ENCODE measurements around the gene FGFR2.
"Not testable (repeated sequence)": the region's sequence is repeated elsewhere in the genome, so short reads cannot be mapped to it uniquely, and the experiment has no call there.

Gene FGFR2

GRCh38 chr10:121524157-121524817 is 74.0 kb downstream of the FGFR2 start:
- no peak for DNase-seq (ENCODE audit: low read depth)

DNA sequence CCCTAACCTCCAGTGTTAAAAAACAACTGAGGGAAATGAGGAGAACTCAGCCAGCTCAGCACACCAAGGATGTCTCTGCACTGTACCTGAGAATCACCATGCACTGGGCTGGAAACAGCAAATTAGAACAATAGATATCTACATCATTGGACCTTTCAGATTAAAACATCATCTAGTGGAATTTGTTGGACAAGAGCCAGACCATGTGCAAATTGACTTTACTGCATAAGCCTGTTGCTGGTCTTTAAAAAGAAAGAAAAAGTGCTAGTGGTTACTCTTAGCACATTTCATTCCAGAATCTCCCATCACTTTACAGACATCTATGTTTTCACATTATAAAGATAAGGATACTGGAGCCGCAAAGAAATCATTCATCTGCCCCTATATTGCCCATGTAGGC is 75.4 kb downstream of the FGFR2 start:
- DNase-seq (ENCODE audit: low read depth), result no peak

GRCh38 chr10:121521794-121522556 is 76.3 kb downstream of the FGFR2 start:
- DNase-seq (ENCODE audit: low read depth), result no peak

DNA sequence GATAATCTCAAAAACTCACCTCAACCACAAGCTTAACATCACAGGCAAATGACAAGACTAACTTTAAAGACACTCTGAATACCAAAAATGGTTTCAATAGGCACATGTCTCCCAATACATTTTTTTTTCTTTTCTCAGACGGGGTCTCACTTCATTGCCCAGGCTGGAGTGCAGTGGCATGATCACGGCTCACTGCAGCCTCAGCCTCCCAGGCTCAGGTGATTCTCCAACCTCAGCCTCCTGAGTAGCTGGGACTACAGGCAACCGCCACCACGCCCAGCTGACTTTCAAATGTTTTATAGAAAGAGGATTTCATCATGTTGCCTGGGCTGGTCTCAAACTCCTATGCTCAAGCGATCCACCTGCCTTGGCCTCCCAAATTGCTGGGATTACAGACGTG is 77.7 kb downstream of the FGFR2 start:
- not testable (repeated sequence) for DNase-seq (ENCODE audit: low read depth)

- no peak for DNase-seq (ENCODE audit: low read depth)
Observed at GRCh38 chr10:121519901-121520493, 78.2 kb downstream of the FGFR2 start.

GRCh38 chr10:121519411-121519810 is 78.8 kb downstream of the FGFR2 start:
- DNase-seq (ENCODE audit: low read depth), result no peak

DNA sequence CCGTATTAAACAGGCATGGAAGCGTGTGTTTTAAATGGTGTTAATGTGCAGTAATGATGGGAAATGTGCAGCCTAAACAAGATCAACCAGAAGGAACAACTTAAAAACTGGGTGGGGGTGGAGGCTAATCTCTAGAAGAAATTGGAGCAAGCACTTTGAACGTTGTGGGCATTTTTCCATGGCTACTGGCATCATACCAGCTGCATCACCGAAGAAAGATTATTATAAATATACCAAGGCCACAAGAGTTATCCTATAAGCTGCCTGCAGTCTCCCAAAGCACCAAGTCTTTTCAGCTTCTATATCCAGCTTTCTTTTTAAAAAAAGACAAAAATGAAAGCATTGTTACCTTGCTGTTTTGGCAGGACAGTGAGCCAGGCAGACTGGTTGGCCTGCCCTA is 79.9 kb downstream of the FGFR2 start:
- DNase-seq (ENCODE audit: low read depth), result no peak

- DNase-seq (ENCODE audit: low read depth), result no peak
Observed at GRCh38 chr10:121516093-121516865, 82.0 kb downstream of the FGFR2 start.

DNA sequence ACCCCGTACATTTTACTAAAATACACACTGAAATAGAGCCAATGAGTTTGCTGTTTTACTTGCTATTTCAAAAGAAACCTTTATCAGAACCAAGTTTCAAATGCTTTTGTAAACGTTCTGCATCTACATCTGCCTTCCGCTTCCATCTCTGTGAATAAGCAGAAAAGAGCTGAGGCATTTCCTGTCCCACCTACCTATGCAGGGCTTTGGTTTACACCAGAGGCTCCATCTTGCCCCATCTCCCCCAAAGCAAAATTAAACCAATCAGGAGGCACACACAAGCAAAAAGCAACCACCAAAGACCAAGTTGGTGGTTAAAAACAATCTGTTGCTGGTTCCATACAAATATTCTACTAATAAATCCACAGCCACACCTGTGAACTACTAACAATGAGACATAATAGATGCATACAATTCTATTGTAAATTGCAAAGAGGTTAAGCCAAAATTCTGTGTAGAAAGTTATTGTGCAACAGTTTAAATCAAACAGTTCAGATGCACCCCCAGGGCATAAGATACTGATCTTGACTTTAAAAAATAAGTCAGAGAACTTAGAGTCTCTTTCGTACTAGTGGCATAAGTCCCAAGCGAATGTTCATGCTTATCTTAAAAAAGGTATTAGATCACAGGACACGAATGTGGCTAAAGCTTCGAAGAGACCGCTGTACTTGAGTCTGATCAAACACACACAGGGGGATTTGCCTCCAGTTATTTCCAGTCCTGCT is 83.9 kb downstream of the FGFR2 start:
- DNase-seq (ENCODE audit: low read depth), result no peak

DNA sequence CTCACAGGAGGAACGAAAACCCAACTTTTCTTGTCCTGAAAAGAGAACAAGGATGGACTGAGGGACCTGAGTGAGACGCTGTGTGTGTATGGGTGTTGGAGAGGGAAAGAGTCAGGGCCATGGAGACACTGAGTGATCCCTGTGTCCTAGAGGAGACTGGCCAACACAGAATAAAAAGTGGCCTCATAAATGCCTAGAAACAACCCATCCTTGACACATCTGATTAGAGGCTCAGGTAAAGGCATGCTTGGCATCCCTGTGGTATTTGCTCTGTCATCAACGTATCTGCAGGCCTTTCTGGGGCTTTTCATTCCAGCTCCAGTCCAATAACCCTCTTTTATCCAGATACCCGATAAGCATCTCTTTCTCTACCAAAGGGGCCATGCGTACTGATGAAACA is 86.3 kb downstream of the FGFR2 start:
- DNase-seq (ENCODE audit: low read depth), result no peak

- DNase-seq (ENCODE audit: low read depth), result no peak
Observed at GRCh38 chr10:121511460-121511859, 86.8 kb downstream of the FGFR2 start.

DNA sequence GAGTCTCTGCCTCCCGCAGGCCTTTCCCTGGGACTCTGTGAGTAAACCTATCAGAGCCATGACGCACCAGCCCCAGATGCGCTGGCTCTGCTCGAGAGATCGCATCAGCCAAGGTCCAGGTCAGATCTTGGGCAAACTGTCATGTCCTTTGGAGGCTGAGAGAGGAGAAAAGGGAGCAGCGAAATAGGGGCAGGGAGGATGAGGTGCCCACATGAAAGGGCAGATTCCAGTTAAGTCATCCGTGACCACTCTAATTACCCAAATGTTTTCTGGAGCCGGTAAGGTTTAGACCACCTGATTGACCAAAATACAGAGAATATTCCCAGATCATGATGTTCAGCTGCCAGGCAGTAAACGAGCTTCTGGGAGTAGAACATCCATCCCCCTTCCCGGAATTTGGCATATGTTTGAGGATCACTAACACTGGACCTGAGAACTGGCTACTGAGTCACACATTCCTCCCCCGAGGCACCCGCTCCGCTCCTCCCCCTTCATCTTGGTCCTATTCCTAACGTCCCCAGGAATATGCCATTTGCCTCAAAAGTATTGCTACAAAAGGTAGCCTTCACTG is 88.0 kb downstream of the FGFR2 start:
- no peak for DNase-seq (ENCODE audit: low read depth)

DNA sequence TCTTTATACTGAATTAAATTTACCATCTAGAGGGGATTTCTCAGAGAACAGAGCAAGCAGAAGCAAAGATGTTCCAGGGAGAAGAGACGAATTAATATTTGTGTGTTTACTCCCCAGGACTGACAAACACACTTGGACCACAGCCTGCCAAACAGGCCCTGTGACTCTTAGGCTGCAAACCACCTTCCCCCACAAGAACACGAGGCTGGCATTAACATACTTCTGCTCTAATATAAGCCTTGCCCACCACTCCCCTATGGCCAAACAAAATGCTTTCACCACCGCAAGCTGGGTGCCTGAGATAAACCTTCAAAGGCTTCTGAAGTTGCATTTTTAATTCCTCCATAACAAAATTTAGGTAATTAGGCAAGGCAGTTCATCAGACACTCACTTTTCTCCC is 88.4 kb downstream of the FGFR2 start:
- no peak for DNase-seq (ENCODE audit: low read depth)

DNA sequence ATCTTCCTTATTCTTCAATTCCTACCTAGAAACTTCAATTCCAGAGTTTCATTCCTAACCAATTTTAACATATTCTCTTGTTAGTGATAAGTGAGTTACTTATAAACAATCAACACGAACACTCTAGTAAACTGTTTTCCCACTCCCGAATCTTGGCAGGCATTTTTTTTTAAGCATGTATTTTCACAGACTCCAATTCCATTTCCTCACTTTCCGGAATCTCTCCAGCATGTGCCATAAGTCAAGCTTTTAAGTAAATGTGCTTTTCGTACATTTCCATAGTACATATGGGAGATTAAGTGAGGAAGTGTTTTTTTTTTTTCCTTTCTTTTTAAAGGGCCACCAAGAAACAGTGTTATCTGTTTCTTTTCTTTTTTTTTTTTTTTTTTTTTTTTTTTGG is 89.1 kb downstream of the FGFR2 start:
- DNase-seq (ENCODE audit: low read depth), result no peak

DNA sequence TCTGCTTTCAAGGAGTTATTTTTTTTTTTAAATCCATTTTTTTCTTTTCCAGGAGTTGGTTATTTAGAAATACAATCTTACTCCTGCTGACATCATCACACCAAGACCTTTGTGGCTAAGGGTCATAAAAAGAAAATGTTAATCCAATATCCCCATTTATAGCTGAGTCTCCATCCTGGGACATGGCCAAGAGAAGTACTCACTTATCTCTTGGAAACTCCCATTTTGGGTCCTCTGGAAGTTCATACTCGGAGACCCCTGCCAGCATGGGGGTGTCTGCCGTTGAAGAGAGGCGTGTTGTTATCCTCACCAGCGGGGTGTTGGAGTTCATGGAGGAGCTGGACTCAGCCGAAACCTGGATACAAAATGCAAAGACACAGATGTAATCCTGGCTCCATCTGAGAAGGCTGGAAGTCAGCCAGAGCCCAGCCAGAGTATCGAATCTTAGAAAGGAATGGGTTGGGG is 94.6 kb downstream of the FGFR2 start:
- DNase-seq (ENCODE audit: low read depth), result no peak

- DNase-seq (ENCODE audit: low read depth), result no peak
Observed at GRCh38 chr10:121501796-121502195, 96.4 kb downstream of the FGFR2 start.

DNA sequence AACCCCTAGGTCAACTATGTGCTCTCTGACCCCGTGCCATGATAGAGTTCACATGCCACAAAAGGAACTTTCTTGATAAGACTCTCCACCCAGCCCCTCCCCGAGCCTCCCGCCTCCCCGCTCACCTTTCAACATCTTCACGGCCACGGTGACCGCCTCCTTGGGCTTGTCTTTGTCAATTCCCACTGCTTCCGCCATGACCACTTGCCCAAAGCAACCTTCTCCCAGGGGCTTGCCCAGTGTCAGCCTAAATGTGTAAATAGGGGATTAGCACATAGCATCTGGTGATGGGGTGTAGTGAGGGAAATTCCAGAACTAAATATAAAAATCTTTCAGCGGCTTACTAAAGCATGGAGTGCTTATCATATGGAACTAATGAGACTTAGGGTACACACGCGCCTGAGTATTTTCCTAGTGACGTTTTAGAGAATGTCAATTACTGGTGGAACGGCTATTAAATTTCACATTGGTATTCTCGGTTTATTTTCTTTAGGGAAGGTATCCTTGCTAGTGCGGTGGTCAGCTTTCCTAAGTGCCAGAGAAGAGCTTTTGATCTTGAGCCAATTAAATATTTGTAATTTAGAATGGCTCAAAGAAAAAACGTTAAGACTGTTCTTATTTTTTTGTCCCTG is 97.4 kb downstream of the FGFR2 start:
- DNase-seq (ENCODE audit: low read depth), result no peak

GRCh38 chr10:121497513-121498470 is 100.5 kb downstream of the FGFR2 start:
- DNase-seq (ENCODE audit: low read depth), result no peak

GRCh38 chr10:121495719-121496118 is 102.5 kb downstream of the FGFR2 start:
- no peak for DNase-seq (ENCODE audit: low read depth)

- no peak for DNase-seq (ENCODE audit: low read depth)
Observed at GRCh38 chr10:121494296-121494695, 103.9 kb downstream of the FGFR2 start.
